ENCODE measurements around the gene SAT1. TPM values are rescaled to one million over a fixed set of nuclear protein-coding genes. Genes with fewer than 3 reads are reported as not detected.

The SAT1 gene
- total and polyA plus RNA-seq, 2 experiments from 2014 or later, result 1,822 to 2,173 TPM

DNA sequence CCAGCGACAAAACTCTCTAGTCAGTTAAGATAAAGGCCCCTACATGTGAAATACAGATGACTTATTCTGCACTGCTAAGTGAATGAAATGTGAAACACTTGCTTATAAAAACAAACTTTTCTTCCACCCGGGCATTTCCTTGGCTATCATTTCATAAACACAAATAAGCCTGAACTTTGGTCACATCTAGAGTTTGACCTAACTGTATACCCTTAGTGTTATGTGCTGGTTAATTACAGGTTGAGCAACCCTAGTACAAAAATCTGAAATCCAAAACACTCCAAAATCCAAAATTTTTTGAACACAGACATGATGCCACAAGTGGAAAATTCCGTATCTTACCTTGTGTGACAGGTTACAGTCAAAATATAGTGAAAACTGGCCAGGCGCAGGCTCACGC lies 45.9 kb downstream of the SAT1 start:
- H3K4me3 ChIP-seq, result no peak overlapping the region
- H3K36me3 ChIP-seq (replicated peaks; ENCODE audit: insufficient read depth, low read depth), result no peaks in the 10 kb centered on the region
- no peaks in the 10 kb centered on the region for H3K79me2 ChIP-seq
- 91% methylated on average over 5 of the region's 5 CpGs for WGBS (ENCODE audit: low lambda C conversion rate, missing lambda C conversion rate)
- H4K20me1 ChIP-seq (ENCODE audit: insufficient read depth, poor library complexity, severe bottlenecking), result no peaks in the 10 kb centered on the region
- H3K27me3 ChIP-seq, result no peaks in the 10 kb centered on the region
- no peaks in the 10 kb centered on the region for H3K9me3 ChIP-seq (ENCODE audit: low read depth)
- no peak overlapping the region for H3K4me2 ChIP-seq
- no peaks in the 10 kb centered on the region for H3K4me1 ChIP-seq (ENCODE audit: insufficient read depth)
- DNase-seq (ENCODE audit: low spot score), result no peak
- TF ChIP-seq, protein P1, sequence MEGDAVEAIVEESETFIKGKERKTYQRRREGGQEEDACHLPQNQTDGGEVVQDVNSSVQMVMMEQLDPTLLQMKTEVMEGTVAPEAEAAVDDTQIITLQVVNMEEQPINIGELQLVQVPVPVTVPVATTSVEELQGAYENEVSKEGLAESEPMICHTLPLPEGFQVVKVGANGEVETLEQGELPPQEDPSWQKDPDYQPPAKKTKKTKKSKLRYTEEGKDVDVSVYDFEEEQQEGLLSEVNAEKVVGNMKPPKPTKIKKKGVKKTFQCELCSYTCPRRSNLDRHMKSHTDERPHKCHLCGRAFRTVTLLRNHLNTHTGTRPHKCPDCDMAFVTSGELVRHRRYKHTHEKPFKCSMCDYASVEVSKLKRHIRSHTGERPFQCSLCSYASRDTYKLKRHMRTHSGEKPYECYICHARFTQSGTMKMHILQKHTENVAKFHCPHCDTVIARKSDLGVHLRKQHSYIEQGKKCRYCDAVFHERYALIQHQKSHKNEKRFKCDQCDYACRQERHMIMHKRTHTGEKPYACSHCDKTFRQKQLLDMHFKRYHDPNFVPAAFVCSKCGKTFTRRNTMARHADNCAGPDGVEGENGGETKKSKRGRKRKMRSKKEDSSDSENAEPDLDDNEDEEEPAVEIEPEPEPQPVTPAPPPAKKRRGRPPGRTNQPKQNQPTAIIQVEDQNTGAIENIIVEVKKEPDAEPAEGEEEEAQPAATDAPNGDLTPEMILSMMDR (IDR thresholded peaks at IDR 0.05; ENCODE audit: poor library complexity), result no peak
- TF ChIP-seq EZH2 (IDR thresholded peaks at IDR 0.05; ENCODE audit: borderline replicate concordance) (no peak), EZH2phosphoT487 (IDR thresholded peaks at IDR 0.05; ENCODE audit: low read depth, severe bottlenecking, unreplicated experiment) (no peak)
- no peaks in the 10 kb centered on the region for H3K9me2 ChIP-seq (replicated peaks; ENCODE audit: insufficient read depth)
- H2AFZ ChIP-seq, result no peak overlapping the region
- H3K27ac ChIP-seq, result no peak overlapping the region

- TF ChIP-seq EZH2phosphoT487 (IDR thresholded peaks at IDR 0.05; ENCODE audit: low read depth, severe bottlenecking, unreplicated experiment) (no peak), EZH2 (IDR thresholded peaks at IDR 0.05; ENCODE audit: borderline replicate concordance) (no peak)
- TF ChIP-seq, protein P1 (IDR thresholded peaks at IDR 0.05; ENCODE audit: poor library complexity), result no peak
- Histone ChIP-seq H3K27ac (no peak overlapping the region), H3K36me3 (replicated peaks; ENCODE audit: insufficient read depth, low read depth) (no peaks in the 10 kb centered on the region), H3K4me2 (no peak overlapping the region), H3K4me3 (no peak overlapping the region), H3K79me2 (no peaks in the 10 kb centered on the region), H3K27me3 (no peaks in the 10 kb centered on the region), H3K9me2 (replicated peaks; ENCODE audit: insufficient read depth) (no peaks in the 10 kb centered on the region), H3K4me1 (ENCODE audit: insufficient read depth) (no peaks in the 10 kb centered on the region), H4K20me1 (ENCODE audit: insufficient read depth, poor library complexity, severe bottlenecking) (no peaks in the 10 kb centered on the region), H2AFZ (no peak overlapping the region), H3K9me3 (ENCODE audit: low read depth) (no peaks in the 10 kb centered on the region)
- 93% methylated on average over 1 of the region's 1 CpG for WGBS (ENCODE audit: low lambda C conversion rate, missing lambda C conversion rate)
- no peak for DNase-seq (ENCODE audit: low spot score)
Observed at GRCh38 chrX:23832721-23833120, 49.7 kb downstream of the SAT1 start.

Small RNAs within 50 kb of the gene (small RNA-seq; reads per million reads assigned to genes)
- gene RF00019, result not detected

Other genes starting within 250 kb of the SAT1 start
- 601 and 649 TPM in 2 replicates for gene PRDX4, start 115.7 kb upstream of the SAT1 start, total RNA-seq
- gene PRDX4, start 115.7 kb upstream of the SAT1 start, polyA plus RNA-seq, result 841 and 910 TPM in 2 replicates
- 26.9 and 38.5 TPM in 2 replicates for gene ACOT9, start 39.9 kb upstream of the SAT1 start, total RNA-seq
- 35.9 and 47.6 TPM in 2 replicates for gene ACOT9, start 39.9 kb upstream of the SAT1 start, polyA plus RNA-seq
- 21.9 and 27.0 TPM in 2 replicates for gene APOO, start 124.8 kb downstream of the SAT1 start, total RNA-seq
- 35.3 and 45.1 TPM in 2 replicates for gene APOO, start 124.8 kb downstream of the SAT1 start, polyA plus RNA-seq
- 0.60 and 2.8 TPM in 2 replicates for gene CXorf58, start 124.8 kb downstream of the SAT1 start, total RNA-seq
- gene CXorf58, start 124.8 kb downstream of the SAT1 start, polyA plus RNA-seq, result 0.58 TPM in 1 of 2 replicates, not detected in the other
- 49.5 and 52.6 TPM in 2 replicates for gene KLHL15, start 244.0 kb downstream of the SAT1 start, total RNA-seq
- gene KLHL15, start 244.0 kb downstream of the SAT1 start, polyA plus RNA-seq, result 11.2 and 13.2 TPM in 2 replicates

Data from hepatocyte (in vitro differentiated cells).